Stomach (tissue), 4 donors: ENCODE data around the gene PPM1F.

Experiments used
- CTCF ChIP-seq, 7 experiments: fragments of 450-650 bp in 4 of 7; fragments of 200-600 bp in 3 of 7; sonication (generic) in 3 of 7; IDR thresholded peaks; one replicate each; pipeline ENCODE4 v1.5.1; 2016 to 2019; ENCODE audit warnings: antibody characterized with exemption in 7 of 7, control low read depth in 2 of 7, mild to moderate bottlenecking in 1 of 7
- POLR2A ChIP-seq, 4 donors: fragments of 450-650 bp; IDR thresholded peaks; one replicate each; pipeline ENCODE4 v1.6.1; 2016; ENCODE audit warnings: antibody characterized with exemption in 4 of 4, control low read depth in 2 of 4, mild to moderate bottlenecking in 1 of 4, moderate library complexity in 1 of 4

GRCh38 chr22:21931056-21931455, 21.6 kb downstream of the PPM1F start:
- TF ChIP-seq CTCF (IDR thresholded peaks at IDR 0.05) (no peak), POLR2A (IDR thresholded peaks at IDR 0.05) (no peak)
